ENCODE measurements around the gene RNF19B. TPM values are rescaled to one million over a fixed set of nuclear protein-coding genes. Genes with fewer than 3 reads are reported as not detected.

The RNF19B gene
- polyA plus RNA-seq, 2 of the 4 experiments (the other 2 are of a cell fraction) = 9.9 to 22.6 TPM

DNA sequence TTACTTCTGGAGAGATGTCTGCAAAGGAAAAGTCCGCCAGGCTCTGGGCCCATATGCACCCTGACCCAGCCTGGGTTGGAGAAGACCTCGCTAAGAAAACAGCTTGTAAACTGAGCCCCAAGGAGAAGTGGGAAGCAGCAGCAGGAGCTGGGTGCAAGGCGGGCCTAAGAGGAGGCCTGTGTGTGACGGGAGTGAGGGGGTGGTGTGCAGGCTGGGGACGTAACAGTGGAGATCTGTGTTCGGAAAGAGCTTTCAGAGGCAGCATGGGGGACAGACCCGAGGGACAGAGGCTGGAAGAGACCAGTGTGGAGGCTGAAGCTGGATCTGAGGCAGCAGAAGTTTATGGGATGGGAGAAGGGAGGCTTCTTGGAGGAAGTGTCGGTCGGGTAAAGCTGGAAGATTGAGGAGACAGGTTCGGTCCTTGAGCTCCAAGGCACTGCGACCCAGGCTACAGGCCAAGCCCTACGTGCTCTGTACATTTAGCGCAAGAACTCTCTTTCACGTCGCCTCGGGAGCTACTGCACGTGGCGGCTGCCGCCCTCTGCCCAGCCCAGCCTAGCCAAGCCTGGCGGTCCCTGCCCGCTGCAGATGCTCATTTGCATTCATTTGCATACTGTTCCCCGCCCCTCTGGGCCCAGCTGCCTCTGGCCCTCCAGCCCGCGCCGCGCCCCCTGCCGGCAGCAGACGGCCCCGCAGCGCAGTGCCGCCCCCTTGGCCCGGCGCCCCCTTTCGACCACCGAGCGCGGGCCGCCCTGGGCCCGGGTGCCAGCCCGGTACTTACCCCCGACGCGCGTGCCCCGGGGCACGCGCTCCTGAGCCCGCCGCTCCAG, 72.0 kb downstream of the RNF19B start:
- ChIA-PET CTCF (interaction anchor here (0.5 to 3.8 kb wide), 31 partner anchors 10 to 409 kb away, joined by 3 to 15 read pairs (median 4); partner anchors contain the start of genes RNF19B and TMEM54), POLR2A (no interaction called here)
- DNase-seq (ENCODE audit: low read depth in 1 of 2, low spot score in 1 of 2) (peak; percentile 44 to 51), FAIRE-seq (no peak), ATAC-seq (peak; percentile 63 to 85)
- Histone ChIP-seq H3K27ac (peak overlapping the region; percentile 72 to 88), H3K4me2 (peak overlapping the region; percentile 99), H3K4me1 (0 out of 3 replicates have a peak, but pooled peaks cover 3% of the 10 kb centered on the region), H3K9me3 (no peaks in the 10 kb centered on the region), H3K4me3 (peak overlapping the region; percentile 55)
- TF ChIP-seq MAFK (IDR thresholded peaks at IDR 0.05; ENCODE audit: partially characterized antibody) (no peak), EHMT2 (IDR thresholded peaks at IDR 0.05; ENCODE audit: low read depth) (no peak), JUN (IDR thresholded peaks at IDR 0.05) (0 out of 5 replicates have a peak, but pooled peaks of 1 of the 2 experiments have one; percentile 19), ZFP36 (IDR thresholded peaks at IDR 0.05; ENCODE audit: borderline replicate concordance, partially characterized antibody) (no peak), MYC (IDR thresholded peaks at IDR 0.05; ENCODE audit: borderline replicate concordance, low read length) (no peak)
- TF ChIP-seq, protein P1, sequence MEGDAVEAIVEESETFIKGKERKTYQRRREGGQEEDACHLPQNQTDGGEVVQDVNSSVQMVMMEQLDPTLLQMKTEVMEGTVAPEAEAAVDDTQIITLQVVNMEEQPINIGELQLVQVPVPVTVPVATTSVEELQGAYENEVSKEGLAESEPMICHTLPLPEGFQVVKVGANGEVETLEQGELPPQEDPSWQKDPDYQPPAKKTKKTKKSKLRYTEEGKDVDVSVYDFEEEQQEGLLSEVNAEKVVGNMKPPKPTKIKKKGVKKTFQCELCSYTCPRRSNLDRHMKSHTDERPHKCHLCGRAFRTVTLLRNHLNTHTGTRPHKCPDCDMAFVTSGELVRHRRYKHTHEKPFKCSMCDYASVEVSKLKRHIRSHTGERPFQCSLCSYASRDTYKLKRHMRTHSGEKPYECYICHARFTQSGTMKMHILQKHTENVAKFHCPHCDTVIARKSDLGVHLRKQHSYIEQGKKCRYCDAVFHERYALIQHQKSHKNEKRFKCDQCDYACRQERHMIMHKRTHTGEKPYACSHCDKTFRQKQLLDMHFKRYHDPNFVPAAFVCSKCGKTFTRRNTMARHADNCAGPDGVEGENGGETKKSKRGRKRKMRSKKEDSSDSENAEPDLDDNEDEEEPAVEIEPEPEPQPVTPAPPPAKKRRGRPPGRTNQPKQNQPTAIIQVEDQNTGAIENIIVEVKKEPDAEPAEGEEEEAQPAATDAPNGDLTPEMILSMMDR (IDR thresholded peaks at IDR 0.05) = peak; percentile 75
- TF ChIP-seq, protein P2, sequence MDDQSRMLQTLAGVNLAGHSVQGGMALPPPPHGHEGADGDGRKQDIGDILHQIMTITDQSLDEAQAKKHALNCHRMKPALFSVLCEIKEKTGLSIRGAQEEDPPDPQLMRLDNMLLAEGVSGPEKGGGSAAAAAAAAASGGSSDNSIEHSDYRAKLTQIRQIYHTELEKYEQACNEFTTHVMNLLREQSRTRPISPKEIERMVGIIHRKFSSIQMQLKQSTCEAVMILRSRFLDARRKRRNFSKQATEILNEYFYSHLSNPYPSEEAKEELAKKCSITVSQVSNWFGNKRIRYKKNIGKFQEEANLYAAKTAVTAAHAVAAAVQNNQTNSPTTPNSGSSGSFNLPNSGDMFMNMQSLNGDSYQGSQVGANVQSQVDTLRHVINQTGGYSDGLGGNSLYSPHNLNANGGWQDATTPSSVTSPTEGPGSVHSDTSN (IDR thresholded peaks at IDR 0.05) = no peak
- WGBS (ENCODE audit: missing lambda C conversion rate) = 86% methylated on average over 20 of the region's 49 CpGs

DNA sequence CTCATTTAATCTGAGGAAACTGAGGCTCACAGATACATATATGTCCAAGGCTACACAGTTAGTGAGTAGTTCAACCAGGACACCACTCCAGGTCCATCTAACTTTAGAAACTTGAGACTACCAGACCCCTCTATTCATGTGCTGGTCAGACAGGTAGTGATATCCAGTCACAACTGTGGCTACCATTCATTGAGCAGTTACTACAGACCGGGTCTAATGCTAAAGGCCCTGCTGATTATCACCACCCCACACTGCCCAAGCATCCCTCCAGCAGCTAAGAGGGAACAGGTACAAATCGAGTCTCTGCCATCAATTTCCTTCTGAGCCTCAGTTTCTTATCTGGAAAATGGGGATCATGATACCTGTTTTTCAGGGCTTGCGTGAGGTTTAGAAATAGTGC, 73.0 kb downstream of the RNF19B start:
- no peaks in the 10 kb centered on the region for H3K9me3 ChIP-seq
- H3K4me1 ChIP-seq = 0 out of 3 replicates have a peak, but pooled peaks cover 3% of the 10 kb centered on the region
- ChIA-PET CTCF (interaction anchor here (0.9 to 3.8 kb wide), 10 partner anchors 13 to 165 kb away, joined by 3 to 15 read pairs (median 6); no protein-coding TSS in a partner anchor), POLR2A (no interaction called here)
- no peak for FAIRE-seq
- TF ChIP-seq, protein P3, sequence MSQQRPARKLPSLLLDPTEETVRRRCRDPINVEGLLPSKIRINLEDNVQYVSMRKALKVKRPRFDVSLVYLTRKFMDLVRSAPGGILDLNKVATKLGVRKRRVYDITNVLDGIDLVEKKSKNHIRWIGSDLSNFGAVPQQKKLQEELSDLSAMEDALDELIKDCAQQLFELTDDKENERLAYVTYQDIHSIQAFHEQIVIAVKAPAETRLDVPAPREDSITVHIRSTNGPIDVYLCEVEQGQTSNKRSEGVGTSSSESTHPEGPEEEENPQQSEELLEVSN (IDR thresholded peaks at IDR 0.05; ENCODE audit: borderline replicate concordance, low read depth) = no peak
- no peak for TF ChIP-seq CBX8 (IDR thresholded peaks at IDR 0.05)
- TF ChIP-seq, protein P2 (IDR thresholded peaks at IDR 0.05) = no peak
- no peak for TF ChIP-seq EP300 (IDR thresholded peaks at IDR 0.05)
- no peak for TF ChIP-seq NFE2L2 (conservative IDR thresholded peaks at IDR 0.05; ENCODE audit: low read length)
- TF ChIP-seq TFCP2L1 (CRISPR knock-in tag; IDR thresholded peaks at IDR 0.05) = no peak
- TF ChIP-seq KDM5A (IDR thresholded peaks at IDR 0.05) = no peak
- TF ChIP-seq ESRRA (IDR thresholded peaks at IDR 0.05; ENCODE audit: borderline replicate concordance, low read length) = no peak
- ATAC-seq = no peak
- DNase-seq (ENCODE audit: low read depth in 1 of 2, low spot score in 1 of 2) = no peak
- no peak overlapping the region for H3K27ac ChIP-seq
- no peak overlapping the region for H3K4me3 ChIP-seq
- WGBS (ENCODE audit: missing lambda C conversion rate) = 56% methylated on average over 2 of the region's 3 CpGs
- no peak overlapping the region for H3K4me2 ChIP-seq

DNA sequence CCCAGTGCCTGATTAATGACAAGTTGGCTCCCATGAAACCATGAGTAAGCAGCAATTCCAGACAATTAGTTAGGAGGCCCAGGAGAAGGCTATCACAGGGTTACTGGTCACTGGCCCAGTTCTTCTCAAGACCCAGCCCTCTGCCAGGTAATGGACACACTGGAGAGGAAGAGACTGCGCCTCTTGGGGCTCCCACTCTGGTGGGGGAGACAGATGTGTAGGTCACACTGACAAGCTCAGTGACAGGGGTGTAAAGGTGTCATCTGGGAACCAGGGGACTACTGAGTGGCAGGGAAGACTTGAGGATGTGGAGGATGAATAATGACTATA, 73.4 kb downstream of the RNF19B start:
- FAIRE-seq (no peak), ATAC-seq (no peak), DNase-seq (ENCODE audit: low read depth in 1 of 2, low spot score in 1 of 2) (no peak)
- Histone ChIP-seq H3K4me1 (0 out of 3 replicates have a peak, but pooled peaks cover 4% of the 10 kb centered on the region), H3K4me3 (no peak overlapping the region), H3K9me3 (no peaks in the 10 kb centered on the region), H3K27ac (no peak overlapping the region), H3K4me2 (no peak overlapping the region)
- ChIA-PET CTCF (interaction anchor here (0.9 to 2.6 kb wide), 9 partner anchors 10 to 371 kb away, joined by 3 to 12 read pairs (median 5); no protein-coding TSS in a partner anchor), POLR2A (no interaction called here)
- no CpG with 5 or more reads among the region's 1 CpG for WGBS (ENCODE audit: missing lambda C conversion rate)
- no peak for TF ChIP-seq FOXS1 (CRISPR knock-in tag; IDR thresholded peaks at IDR 0.05)
- no peak for TF ChIP-seq ZSCAN20 (CRISPR knock-in tag; IDR thresholded peaks at IDR 0.05)
- no peak for TF ChIP-seq CHD4 (IDR thresholded peaks at IDR 0.05; ENCODE audit: borderline replicate concordance)
- TF ChIP-seq SREBF2 (IDR thresholded peaks at IDR 0.05) = no peak
- TF ChIP-seq RAD21 (conservative IDR thresholded peaks at IDR 0.05 in 1 of 2, IDR thresholded peaks at IDR 0.05 in 1 of 2) = no peak
- no peak for TF ChIP-seq MAFK (IDR thresholded peaks at IDR 0.05; ENCODE audit: partially characterized antibody)
- TF ChIP-seq, protein P4, sequence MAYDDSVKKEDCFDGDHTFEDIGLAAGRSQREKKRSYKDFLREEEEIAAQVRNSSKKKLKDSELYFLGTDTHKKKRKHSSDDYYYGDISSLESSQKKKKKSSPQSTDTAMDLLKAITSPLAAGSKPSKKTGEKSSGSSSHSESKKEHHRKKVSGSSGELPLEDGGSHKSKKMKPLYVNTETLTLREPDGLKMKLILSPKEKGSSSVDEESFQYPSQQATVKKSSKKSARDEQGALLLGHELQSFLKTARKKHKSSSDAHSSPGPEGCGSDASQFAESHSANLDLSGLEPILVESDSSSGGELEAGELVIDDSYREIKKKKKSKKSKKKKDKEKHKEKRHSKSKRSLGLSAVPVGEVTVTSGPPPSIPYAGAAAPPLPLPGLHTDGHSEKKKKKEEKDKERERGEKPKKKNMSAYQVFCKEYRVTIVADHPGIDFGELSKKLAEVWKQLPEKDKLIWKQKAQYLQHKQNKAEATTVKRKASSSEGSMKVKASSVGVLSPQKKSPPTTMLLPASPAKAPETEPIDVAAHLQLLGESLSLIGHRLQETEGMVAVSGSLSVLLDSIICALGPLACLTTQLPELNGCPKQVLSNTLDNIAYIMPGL (CRISPR knock-in tag; IDR thresholded peaks at IDR 0.05; ENCODE audit: borderline replicate concordance) = no peak
- TF ChIP-seq CBX8 (IDR thresholded peaks at IDR 0.05) = no peak
- no peak for TF ChIP-seq HOXA7 (CRISPR knock-in tag; IDR thresholded peaks at IDR 0.05)
- TF ChIP-seq, protein P5, sequence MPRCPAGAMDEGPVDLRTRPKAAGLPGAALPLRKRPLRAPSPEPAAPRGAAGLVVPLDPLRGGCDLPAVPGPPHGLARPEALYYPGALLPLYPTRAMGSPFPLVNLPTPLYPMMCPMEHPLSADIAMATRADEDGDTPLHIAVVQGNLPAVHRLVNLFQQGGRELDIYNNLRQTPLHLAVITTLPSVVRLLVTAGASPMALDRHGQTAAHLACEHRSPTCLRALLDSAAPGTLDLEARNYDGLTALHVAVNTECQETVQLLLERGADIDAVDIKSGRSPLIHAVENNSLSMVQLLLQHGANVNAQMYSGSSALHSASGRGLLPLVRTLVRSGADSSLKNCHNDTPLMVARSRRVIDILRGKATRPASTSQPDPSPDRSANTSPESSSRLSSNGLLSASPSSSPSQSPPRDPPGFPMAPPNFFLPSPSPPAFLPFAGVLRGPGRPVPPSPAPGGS (IDR thresholded peaks at IDR 0.05) = no peak
- no peak for TF ChIP-seq RARB (CRISPR knock-in tag; IDR thresholded peaks at IDR 0.05)
